Neural progenitor cell (in vitro differentiated cells): ENCODE results near the gene SNTG2. TPM values are rescaled to one million over a fixed set of nuclear protein-coding genes. Genes with fewer than 3 reads are reported as not detected.

Source experiments
- DNase-seq: peaks from one replicate; pipeline ENCODE4 v3.0.0-alpha.2; 2016; ENCODE audit warnings: low spot score
- H2AFZ ChIP-seq: fragments of 200-600 bp; sonication (generic); replicated peaks from 2 replicates; pipeline ENCODE4 v1.6.1; 2016; ENCODE audit warnings: antibody characterized with exemption
- H3F3A ChIP-seq: fragments of 200-600 bp; sonication (generic); 2 replicates; pipeline ENCODE4 v1.6.1; 2016; ENCODE audit warnings: antibody characterized with exemption, low read depth
- H3K27ac ChIP-seq: fragments of 200-600 bp; sonication (generic); 2 replicates; pipeline ENCODE4 v1.5.1; 2016; ENCODE audit warnings: mild to moderate bottlenecking
- H3K27me3 ChIP-seq: fragments of 200-600 bp; sonication (generic); 2 replicates; pipeline ENCODE4 v1.6.1; 2016; ENCODE audit warnings: mild to moderate bottlenecking, moderate library complexity
- H3K36me3 ChIP-seq: fragments of 200-600 bp; sonication (generic); 2 replicates; pipeline ENCODE4 v1.5.1; 2016
- H3K4me1 ChIP-seq: fragments of 200-600 bp; sonication (generic); 2 replicates; pipeline ENCODE4 v1.6.1; 2016; ENCODE audit warnings: mixed run types
- H3K4me2 ChIP-seq: fragments of 200-600 bp; sonication (generic); 2 replicates; pipeline ENCODE4 v1.6.1; 2016
- H3K4me3 ChIP-seq: fragments of 200-600 bp; sonication (generic); 2 replicates; pipeline ENCODE4 v1.5.1; 2016
- H3K79me2 ChIP-seq: fragments of 200-600 bp; sonication (generic); 2 replicates; pipeline ENCODE4 v1.6.1; 2016; ENCODE audit warnings: low read depth
- H3K9ac ChIP-seq: fragments of 200-600 bp; sonication (generic); 2 replicates; pipeline ENCODE4 v1.6.1; 2016
- H3K9me3 ChIP-seq: fragments of 200-600 bp; sonication (generic); 2 replicates; pipeline ENCODE4 v1.5.1; 2016; ENCODE audit warnings: low read depth
- H4K20me1 ChIP-seq: fragments of 200-600 bp; sonication (generic); 2 replicates; pipeline ENCODE4 v1.6.1; 2016; ENCODE audit warnings: low read depth
- H3K27ac Mint-ChIP-seq: 3 replicates; pipeline ENCODE4 v1.8.0; 2021; ENCODE audit warnings: mixed read lengths
- H3K27me3 Mint-ChIP-seq: 2 replicates; pipeline ENCODE4 v1.8.0; 2022; ENCODE audit warnings: low read depth, mild to moderate bottlenecking, inconsistent platforms, moderate library complexity, mixed read lengths; ENCODE audit not compliant: insufficient read depth
- H3K36me3 Mint-ChIP-seq: 3 replicates; pipeline ENCODE4 v1.8.0; 2021; ENCODE audit warnings: mixed read lengths
- H3K4me1 Mint-ChIP-seq: 3 replicates; pipeline ENCODE4 v1.8.0; 2021; ENCODE audit warnings: mixed read lengths
- H3K4me3 Mint-ChIP-seq: 3 replicates; pipeline ENCODE4 v1.8.0; 2021; ENCODE audit warnings: mild to moderate bottlenecking, moderate library complexity, mixed read lengths
- H3K9me3 Mint-ChIP-seq: 3 replicates; pipeline ENCODE4 v1.8.0; 2020; ENCODE audit warnings: mixed read lengths
- EZH2 ChIP-seq: fragments of 200-600 bp; sonication (generic); IDR thresholded peaks from 2 replicates; pipeline ENCODE4 v1.6.1; 2017; ENCODE audit warnings: antibody characterized with exemption, mild to moderate bottlenecking, moderate library complexity
- EZH2phosphoT487 ChIP-seq: fragments of 200-600 bp; sonication (generic); IDR thresholded peaks from 2 replicates; pipeline ENCODE4 v1.6.1; 2017; ENCODE audit warnings: antibody characterized with exemption
- total RNA-seq: library from RNA; depleted of rRNA; stranded (reverse); fragments of >200 nt; gene quantifications from 2 replicates; pipeline ENCODE4 v1.2.3, GENCODE V29; 2015; ENCODE audit warnings: low replicate concordance
- TF ChIP-seq, protein P1 (sequence below): fragments of 200-600 bp; sonication (generic); IDR thresholded peaks from 2 replicates; pipeline ENCODE4 v1.5.1; 2017; ENCODE audit warnings: antibody characterized with exemption, mild to moderate bottlenecking

Gene SNTG2
- total RNA-seq, 1 donor from 2014 or later, result 1.1 TPM

DNA sequence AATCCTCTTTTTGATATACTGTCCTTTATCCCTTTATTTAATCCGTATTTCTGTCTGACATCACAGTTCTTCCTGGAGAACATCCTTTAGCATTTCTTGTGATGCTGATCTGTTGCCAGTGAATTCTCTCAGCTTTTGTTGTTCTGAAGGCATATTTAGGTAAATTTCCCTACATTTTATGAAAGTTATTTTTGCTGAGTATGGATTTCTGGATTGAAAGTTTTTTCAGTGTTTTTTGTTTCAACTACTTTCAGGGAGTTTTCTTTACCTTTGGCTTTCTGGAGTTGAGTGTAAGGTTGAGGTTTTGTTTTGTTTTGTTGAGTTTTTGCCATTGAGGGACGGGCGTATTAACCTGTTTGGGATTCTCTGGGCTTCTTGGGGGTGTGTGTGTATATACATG, 22.5 kb downstream of the SNTG2 start:
- no peak overlapping the region for H3K4me3 Mint-ChIP-seq
- H3K79me2 ChIP-seq, result no peaks in the 10 kb centered on the region
- no peak overlapping the region for H3K27ac Mint-ChIP-seq

DNA sequence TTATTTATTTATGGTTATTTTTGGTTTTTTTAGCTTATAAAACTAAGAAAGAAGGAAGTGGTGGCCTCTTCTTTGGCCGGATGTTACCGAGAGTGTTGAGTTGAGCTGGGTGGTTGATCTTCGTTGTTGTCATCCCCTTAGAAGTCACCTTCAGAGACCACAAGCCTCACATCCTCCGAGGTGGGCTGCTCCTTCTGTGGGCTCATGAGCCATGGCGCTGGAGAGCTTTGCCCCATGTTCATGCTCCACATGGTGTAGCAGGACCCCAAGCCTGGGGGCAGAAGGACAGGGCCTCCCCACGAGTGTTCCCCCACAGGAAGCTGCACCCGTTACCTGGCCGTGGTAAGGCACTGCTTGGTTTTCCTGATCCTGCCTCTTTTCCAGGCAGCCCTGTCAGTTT, 23.4 kb downstream of the SNTG2 start:
- H3K4me2 ChIP-seq, result no peak overlapping the region
- no peaks in the 10 kb centered on the region for H3K79me2 ChIP-seq
- H3K27me3 Mint-ChIP-seq, result peaks cover 6% of the 10 kb centered on the region
- H3K27ac Mint-ChIP-seq, result no peak overlapping the region
- H2AFZ ChIP-seq, result no peak overlapping the region
- peaks cover 13% of the 10 kb centered on the region for H3K9me3 Mint-ChIP-seq
- H3K9ac ChIP-seq, result no peak overlapping the region
- peaks cover 1% of the 10 kb centered on the region for H3K4me1 ChIP-seq
- H3K27me3 ChIP-seq, result no peaks in the 10 kb centered on the region
- no peaks in the 10 kb centered on the region for H3K9me3 ChIP-seq
- no peak overlapping the region for H3K4me3 Mint-ChIP-seq
- no peaks in the 10 kb centered on the region for H4K20me1 ChIP-seq
- TF ChIP-seq EZH2, result no peak
- TF ChIP-seq, protein P1, sequence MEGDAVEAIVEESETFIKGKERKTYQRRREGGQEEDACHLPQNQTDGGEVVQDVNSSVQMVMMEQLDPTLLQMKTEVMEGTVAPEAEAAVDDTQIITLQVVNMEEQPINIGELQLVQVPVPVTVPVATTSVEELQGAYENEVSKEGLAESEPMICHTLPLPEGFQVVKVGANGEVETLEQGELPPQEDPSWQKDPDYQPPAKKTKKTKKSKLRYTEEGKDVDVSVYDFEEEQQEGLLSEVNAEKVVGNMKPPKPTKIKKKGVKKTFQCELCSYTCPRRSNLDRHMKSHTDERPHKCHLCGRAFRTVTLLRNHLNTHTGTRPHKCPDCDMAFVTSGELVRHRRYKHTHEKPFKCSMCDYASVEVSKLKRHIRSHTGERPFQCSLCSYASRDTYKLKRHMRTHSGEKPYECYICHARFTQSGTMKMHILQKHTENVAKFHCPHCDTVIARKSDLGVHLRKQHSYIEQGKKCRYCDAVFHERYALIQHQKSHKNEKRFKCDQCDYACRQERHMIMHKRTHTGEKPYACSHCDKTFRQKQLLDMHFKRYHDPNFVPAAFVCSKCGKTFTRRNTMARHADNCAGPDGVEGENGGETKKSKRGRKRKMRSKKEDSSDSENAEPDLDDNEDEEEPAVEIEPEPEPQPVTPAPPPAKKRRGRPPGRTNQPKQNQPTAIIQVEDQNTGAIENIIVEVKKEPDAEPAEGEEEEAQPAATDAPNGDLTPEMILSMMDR, result no peak
- TF ChIP-seq EZH2phosphoT487, result no peak
- H3K4me3 ChIP-seq, result no peak overlapping the region
- H3F3A ChIP-seq, result no peaks in the 10 kb centered on the region
- H3K27ac ChIP-seq, result no peak overlapping the region
- H3K36me3 ChIP-seq, result no peaks in the 10 kb centered on the region
- H3K4me1 Mint-ChIP-seq, result no peaks in the 10 kb centered on the region
- no peak for DNase-seq
- no peaks in the 10 kb centered on the region for H3K36me3 Mint-ChIP-seq

More for the DNA sequence above, 22.5 kb downstream of the SNTG2 start:
- no peaks in the 10 kb centered on the region for H3K36me3 Mint-ChIP-seq
- no peaks in the 10 kb centered on the region for H3K4me1 ChIP-seq
- H3K9me3 Mint-ChIP-seq, result peaks cover 22% of the 10 kb centered on the region
- H3K36me3 ChIP-seq, result no peaks in the 10 kb centered on the region
- DNase-seq, result no peak
- peaks cover 6% of the 10 kb centered on the region for H3K27me3 Mint-ChIP-seq
- H3K27me3 ChIP-seq, result no peaks in the 10 kb centered on the region
- no peak overlapping the region for H3K4me3 ChIP-seq
- no peaks in the 10 kb centered on the region for H3K4me1 Mint-ChIP-seq
- no peaks in the 10 kb centered on the region for H3F3A ChIP-seq
- no peak overlapping the region for H3K9ac ChIP-seq
- no peak for TF ChIP-seq EZH2
- TF ChIP-seq EZH2phosphoT487, result no peak
- TF ChIP-seq, protein P1, result no peak
- no peak overlapping the region for H3K4me2 ChIP-seq
- H3K9me3 ChIP-seq, result no peaks in the 10 kb centered on the region
- no peak overlapping the region for H2AFZ ChIP-seq
- H4K20me1 ChIP-seq, result no peaks in the 10 kb centered on the region
- H3K27ac ChIP-seq, result no peak overlapping the region

DNA sequence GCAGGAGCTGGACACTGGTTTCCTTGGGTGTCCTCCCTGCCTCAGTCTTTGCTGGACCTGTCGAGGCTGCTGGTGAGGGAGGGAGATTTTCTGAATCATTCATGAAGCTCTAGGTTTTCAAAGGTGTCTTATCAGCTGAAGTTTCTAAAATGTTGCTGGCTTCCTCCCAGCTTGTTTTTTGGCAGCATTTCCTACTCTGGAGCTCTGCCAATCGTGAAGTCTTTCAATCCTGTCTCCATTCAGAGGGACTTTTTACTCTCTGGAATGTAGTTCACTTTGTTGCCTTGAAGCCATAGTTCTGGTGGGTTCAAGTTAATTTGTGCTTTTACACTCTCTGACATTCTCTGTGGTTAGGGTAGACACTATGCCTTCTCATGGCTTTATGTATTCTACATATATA, 23.9 kb downstream of the SNTG2 start:
- no peaks in the 10 kb centered on the region for H4K20me1 ChIP-seq
- DNase-seq, result no peak
- peaks cover 6% of the 10 kb centered on the region for H3K4me1 ChIP-seq
- H3K27me3 ChIP-seq, result no peaks in the 10 kb centered on the region
- no peak overlapping the region for H2AFZ ChIP-seq
- no peak overlapping the region for H3K4me3 ChIP-seq
- no peaks in the 10 kb centered on the region for H3K9me3 ChIP-seq
- no peaks in the 10 kb centered on the region for H3K4me1 Mint-ChIP-seq
- peaks cover 6% of the 10 kb centered on the region for H3K27me3 Mint-ChIP-seq
- no peaks in the 10 kb centered on the region for H3K36me3 ChIP-seq
- H3K27ac ChIP-seq, result no peak overlapping the region
- no peaks in the 10 kb centered on the region for H3F3A ChIP-seq
- no peak overlapping the region for H3K27ac Mint-ChIP-seq
- no peak overlapping the region for H3K4me3 Mint-ChIP-seq
- no peaks in the 10 kb centered on the region for H3K79me2 ChIP-seq
- H3K4me2 ChIP-seq, result no peak overlapping the region
- no peak overlapping the region for H3K9ac ChIP-seq
- TF ChIP-seq EZH2 (no peak), EZH2phosphoT487 (no peak)
- TF ChIP-seq, protein P1, result no peak
- H3K9me3 Mint-ChIP-seq, result peaks cover 9% of the 10 kb centered on the region
- H3K36me3 Mint-ChIP-seq, result no peaks in the 10 kb centered on the region
